T-cell (primary cell): ENCODE data around the gene PFN4. TPM values are rescaled to one million over a fixed set of nuclear protein-coding genes. Genes with fewer than 3 reads are reported as not detected.
"Not testable (repeated sequence)": the region's sequence is repeated elsewhere in the genome, so short reads cannot be mapped to it uniquely, and the experiment has no call there.

ENCODE experiments used
- ATAC-seq, 4 experiments: fragments of 200-7000 bp in 3 of 4; fragments of 150-1000 bp in 1 of 4; cut with Tn5 transposase; replicated peaks in 1 of 4; 1 replicate in 3 of 4; 2 replicates in 1 of 4; pipeline ENCODE4 v1.10.0; 2021; ENCODE audit warnings: moderate library complexity in 3 of 4, mild to moderate bottlenecking in 2 of 4, moderate number of reproducible peaks in 1 of 4
- CTCF ChIA-PET, 2 donors: fragments of 300-600 bp; sonication (Branson Sonifier 250); formaldehyde crosslinking; loops; one replicate each; lab custom pipeline; 2022; ENCODE audit warnings: antibody characterized with exemption in 2 of 2; lab: Charles Lee
- POLR2A ChIA-PET, 2 donors: fragments of 300-600 bp; sonication (Branson Sonifier 250); formaldehyde crosslinking; loops; one replicate each; lab custom pipeline; 2022; ENCODE audit warnings: antibody characterized with exemption in 2 of 2; lab: Charles Lee
- DNase-seq, 35 experiments: peaks; one replicate each; pipeline versions ENCODE4 v3.0.0 to v3.0.0-alpha.2; 2013 to 2023
- H3K27ac ChIP-seq: one replicate; pipeline ENCODE4 v1.5.1; 2013; ENCODE audit warnings: low read length
- H3K27me3 ChIP-seq, 2 experiments: replicated peaks in 1 of 2; 1 replicate in 1 of 2; 2 replicates in 1 of 2; pipeline versions ENCODE4 v1.6.1 to v1.7.0; 2013; ENCODE audit warnings: low read length in 1 of 2, mixed read lengths in 1 of 2; ENCODE audit not compliant: control insufficient read depth in 2 of 2, insufficient read depth in 2 of 2; ENCODE audit errors: extremely low read depth in 1 of 2
- H3K36me3 ChIP-seq, 2 donors: 1 replicate in 1 of 2; 2 replicates in 1 of 2; pipeline versions ENCODE4 v1.6.1 to v1.7.0; 2013; ENCODE audit warnings: low read length in 1 of 2; ENCODE audit not compliant: control insufficient read depth in 2 of 2, insufficient read depth in 1 of 2; ENCODE audit errors: extremely low read depth in 1 of 2
- H3K4me1 ChIP-seq, 2 experiments: 1 replicate in 1 of 2; 2 replicates in 1 of 2; pipeline versions ENCODE4 v1.6.1 to v1.7.0; 2013; ENCODE audit warnings: low read length in 2 of 2, mixed read lengths in 1 of 2; ENCODE audit not compliant: insufficient read depth in 2 of 2, control insufficient read depth in 1 of 2; ENCODE audit errors: extremely low read depth in 1 of 2
- H3K4me3 ChIP-seq, 2 donors: 1 replicate in 1 of 2; 2 replicates in 1 of 2; pipeline versions ENCODE4 v1.5.1 to v1.7.0; 2013; ENCODE audit warnings: mild to moderate bottlenecking in 2 of 2, low read length in 1 of 2, moderate library complexity in 1 of 2; ENCODE audit not compliant: control insufficient read depth in 1 of 2; ENCODE audit errors: extremely low read depth in 1 of 2
- H3K9me3 ChIP-seq: 2 replicates; pipeline ENCODE4 v1.7.0; 2013
- H3K27ac Mint-ChIP-seq, 2 donors: one replicate each; pipeline ENCODE4 v1.8.0; 2020 to 2021; ENCODE audit warnings: mild to moderate bottlenecking in 2 of 2, mixed read lengths in 2 of 2
- H3K27me3 Mint-ChIP-seq, 2 donors: one replicate each; pipeline ENCODE4 v1.8.0; 2021 to 2022; ENCODE audit warnings: mixed read lengths in 2 of 2
- H3K36me3 Mint-ChIP-seq: one replicate; pipeline ENCODE4 v1.8.0; 2021; ENCODE audit warnings: mixed read lengths
- H3K4me1 Mint-ChIP-seq, 3 donors: one replicate each; pipeline ENCODE4 v1.8.0; 2020 to 2022; ENCODE audit warnings: mixed read lengths in 3 of 3, mild to moderate bottlenecking in 1 of 3
- H3K4me3 Mint-ChIP-seq, 3 donors: one replicate each; pipeline ENCODE4 v1.8.0; 2020 to 2022; ENCODE audit warnings: mild to moderate bottlenecking in 3 of 3, mixed read lengths in 3 of 3, moderate library complexity in 3 of 3
- H3K9me3 Mint-ChIP-seq, 3 donors: one replicate each; pipeline ENCODE4 v1.8.0; 2020 to 2022; ENCODE audit warnings: mixed read lengths in 3 of 3
- WGBS: methylation state at CpG from one replicate; pipeline ENCODE4 v1.1.5; 2013; ENCODE audit warnings: missing lambda C conversion rate; ENCODE audit not compliant: insufficient coverage; 5-methylcytosine and 5-hydroxymethylcytosine counted together
- total RNA-seq, 35 experiments: library from RNA in 6 of 35; stranded (reverse) in 6 of 35; fragments of 120-200 nt in 1 of 35; gene quantifications; one replicate each; pipeline versions ENCODE4 v1.2.1 to v1.2.4 and lab custom pipeline; 2013 to 2026

Gene PFN4
- total RNA-seq, 5 donors from 2014 or later (not counting 1 experiment from before 2014, with no cell fraction given), result 0.28 to 0.49 TPM; not detected in 3

GRCh38 chr2:24140305-24140704 is 17.2 kb upstream of the PFN4 start:
- 80% methylated on average over 2 of the region's 5 CpGs for WGBS
- H3K27ac Mint-ChIP-seq, H3K4me1 Mint-ChIP-seq, H3K27ac ChIP-seq, POLR2A ChIA-PET, ATAC-seq, H3K4me3 Mint-ChIP-seq, H3K27me3 ChIP-seq, CTCF ChIA-PET, H3K27me3 Mint-ChIP-seq, H3K9me3 Mint-ChIP-seq, H3K9me3 ChIP-seq, DNase-seq, H3K36me3 ChIP-seq, H3K4me1 ChIP-seq, H3K4me3 ChIP-seq: not testable (repeated sequence)
- peaks cover 26% of the 10 kb centered on the region for H3K36me3 Mint-ChIP-seq

GRCh38 chr2:24132543-24132942 is 9.4 kb upstream of the PFN4 start:
- ATAC-seq (no peak), DNase-seq (no peak)
- H3K4me1 ChIP-seq, result no peaks in the 10 kb centered on the region
- H3K9me3 ChIP-seq, result no peaks in the 10 kb centered on the region
- Mint-ChIP-seq H3K4me3 (no peak overlapping the region), H3K27me3 (no peaks in the 10 kb centered on the region), H3K9me3 (peaks cover 0 to 13% (median 6%) of the 10 kb centered on the region in 3 donors), H3K27ac (no peak overlapping the region), H3K36me3 (peaks cover 11% of the 10 kb centered on the region), H3K4me1 (peaks cover 0 to 7% (median 4%) of the 10 kb centered on the region in 3 donors)
- H3K27me3 ChIP-seq, result no peaks in the 10 kb centered on the region
- ChIA-PET CTCF (no interaction called here), POLR2A (interaction anchor here in 1 of 2 donors (0.6 kb wide), 1 partner anchor 132 kb away, joined by 3 read pairs; no protein-coding TSS in a partner anchor)
- H3K36me3 ChIP-seq, result no peaks in the 10 kb centered on the region
- no CpG with 5 or more reads among the region's 3 CpGs for WGBS
- no peak overlapping the region for H3K4me3 ChIP-seq
- no peak overlapping the region for H3K27ac ChIP-seq

GRCh38 chr2:24125956-24126355 is 2.8 kb upstream of the PFN4 start:
- CTCF ChIA-PET, result no interaction called here
- DNase-seq (no peak), ATAC-seq (no peak)
- H3K36me3 ChIP-seq, result no peaks in the 10 kb centered on the region
- Mint-ChIP-seq H3K27me3 (no peaks in the 10 kb centered on the region), H3K4me3 (no peak overlapping the region), H3K9me3 (no peaks in the 10 kb centered on the region), H3K36me3 (peaks cover 3% of the 10 kb centered on the region), H3K4me1 (peaks cover 15 to 19% (median 17%) of the 10 kb centered on the region in 3 donors), H3K27ac (no peak overlapping the region)
- H3K4me3 ChIP-seq, result no peak overlapping the region
- H3K27me3 ChIP-seq, result peaks cover 0 to 3% of the 10 kb centered on the region in 2 experiments
- POLR2A ChIA-PET, result no interaction called here
- WGBS, result 60% methylated on average over 1 of the region's 1 CpG
- H3K9me3 ChIP-seq, result no peaks in the 10 kb centered on the region
- no peak overlapping the region for H3K27ac ChIP-seq
- H3K4me1 ChIP-seq, result peaks cover 4 to 9% of the 10 kb centered on the region in 2 experiments

GRCh38 chr2:24123922-24124580 is 917 bp upstream of the PFN4 start:
- Histone ChIP-seq H3K36me3 (no peaks in the 10 kb centered on the region), H3K4me3 (peak overlapping the region; percentile 56 to 64), H3K27ac (peak overlapping the region; percentile 22), H3K9me3 (no peaks in the 10 kb centered on the region), H3K27me3 (peaks cover 0 to 3% of the 10 kb centered on the region in 2 experiments), H3K4me1 (peaks cover 4 to 9% of the 10 kb centered on the region in 2 experiments)
- Mint-ChIP-seq H3K36me3 (peaks cover 3% of the 10 kb centered on the region), H3K4me1 (peaks cover 12 to 15% (median 14%) of the 10 kb centered on the region in 3 donors), H3K27me3 (no peaks in the 10 kb centered on the region), H3K9me3 (no peaks in the 10 kb centered on the region), H3K4me3 (peak overlapping the region; percentile 75 to 87 (median 81)), H3K27ac (peak overlapping the region; percentile 57 to 77)
- CTCF ChIA-PET, result no interaction called here
- WGBS, result 31% methylated on average over 5 of the region's 9 CpGs
- DNase-seq (peak in 4 of 35 experiments; percentile 7 to 25 (median 14)), ATAC-seq (peak in 1 of 4 experiments; percentile 3)
- POLR2A ChIA-PET, result interaction anchor here in 1 of 2 donors (0.7 kb wide), 1 partner anchor 888 kb away, joined by 4 read pairs; no protein-coding TSS in a partner anchor

GRCh38 chr2:24122366-24123194 is 554 bp downstream of the PFN4 start:
- peaks cover 0 to 3% of the 10 kb centered on the region in 2 experiments for H3K27me3 ChIP-seq
- Mint-ChIP-seq H3K27me3 (no peaks in the 10 kb centered on the region), H3K36me3 (no peaks in the 10 kb centered on the region), H3K4me3 (peak overlapping the region; percentile 80 to 87 (median 82)), H3K4me1 (peaks cover 11 to 15% (median 14%) of the 10 kb centered on the region in 3 donors), H3K27ac (peak overlapping the region; percentile 63 to 74), H3K9me3 (no peaks in the 10 kb centered on the region)
- peaks cover 4 to 9% of the 10 kb centered on the region in 2 experiments for H3K4me1 ChIP-seq
- DNase-seq (no peak), ATAC-seq (no peak)
- CTCF ChIA-PET, result interaction anchor here in 1 of 2 donors (1.0 to 2.2 kb wide), 2 partner anchors 38 to 46 kb away, joined by 4 to 7 read pairs; partner anchors contain the start of genes SF3B6 and TP53I3
- 16% methylated on average over 12 of the region's 15 CpGs for WGBS
- H3K27ac ChIP-seq, result no peak overlapping the region
- no peaks in the 10 kb centered on the region for H3K9me3 ChIP-seq
- POLR2A ChIA-PET, result no interaction called here
- peak overlapping the region; percentile 56 to 64 for H3K4me3 ChIP-seq
- no peaks in the 10 kb centered on the region for H3K36me3 ChIP-seq

- Mint-ChIP-seq H3K4me1 (peaks cover 11 to 15% (median 14%) of the 10 kb centered on the region in 3 donors), H3K27ac (peak overlapping the region; percentile 23 to 65), H3K36me3 (no peaks in the 10 kb centered on the region), H3K4me3 (peak overlapping the region in 1 of 3 donors; percentile 87), H3K9me3 (no peaks in the 10 kb centered on the region), H3K27me3 (no peaks in the 10 kb centered on the region)
- no peaks in the 10 kb centered on the region for H3K9me3 ChIP-seq
- no peak overlapping the region for H3K4me3 ChIP-seq
- no peak for ATAC-seq
- H3K27ac ChIP-seq, result no peak overlapping the region
- CTCF ChIA-PET, result interaction anchor here in 1 of 2 donors (0.6 to 2.2 kb wide), 2 partner anchors 37 to 920 kb away, joined by 3 to 7 read pairs; partner anchors contain the start of genes EFR3B and TP53I3
- peaks cover 4 to 9% of the 10 kb centered on the region in 2 experiments for H3K4me1 ChIP-seq
- POLR2A ChIA-PET, result interaction anchor here in 1 of 2 donors (0.6 kb wide), 1 partner anchor 108 kb away, joined by 3 read pairs; no protein-coding TSS in a partner anchor
- 96% methylated on average over 3 of the region's 4 CpGs for WGBS
- no peak for DNase-seq
- no peaks in the 10 kb centered on the region for H3K36me3 ChIP-seq
- peaks cover 0 to 3% of the 10 kb centered on the region in 2 experiments for H3K27me3 ChIP-seq
Measured at GRCh38 chr2:24121469-24121868, 1.7 kb downstream of the PFN4 start.
